Measurements from ENCODE around the gene RBMS1. TPM values are rescaled to one million over a fixed set of nuclear protein-coding genes. Genes with fewer than 3 reads are reported as not detected.

The RBMS1 gene
- total RNA-seq, 3 donors from 2014 or later (not counting 1 experiment from before 2014, with no cell fraction given): 111 to 167 (median 132) TPM

DNA sequence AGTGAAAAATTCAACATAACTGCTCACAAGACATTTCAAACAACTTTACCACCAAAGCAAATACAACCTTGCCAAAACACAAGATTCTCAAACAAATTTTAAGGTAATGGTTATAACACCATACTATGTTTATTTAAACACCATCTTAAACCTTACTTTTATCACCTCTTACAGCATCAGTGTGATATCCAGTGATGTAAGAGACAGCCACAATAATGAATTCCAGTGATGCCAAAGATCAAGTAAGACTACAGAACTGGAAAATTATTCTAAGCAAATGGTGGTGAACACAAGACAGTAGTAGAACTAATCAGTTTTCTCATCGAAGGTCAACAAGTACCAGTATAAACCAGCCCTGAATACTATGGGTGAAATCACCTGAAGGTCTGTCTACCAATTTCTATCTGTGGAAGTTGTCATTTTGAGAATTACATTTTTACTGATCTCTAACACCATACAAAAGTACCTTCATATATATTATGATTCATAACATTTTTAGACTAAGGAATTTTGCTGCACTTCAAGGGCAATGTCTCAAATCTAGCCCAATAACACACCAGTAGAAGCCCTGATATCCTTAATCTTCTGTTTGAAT is 146.2 kb downstream of the RBMS1 start:
- no peaks in the 10 kb centered on the region for H3K27me3 Mint-ChIP-seq (ENCODE audit: low read depth in 2 of 2)
- peaks cover 6% of the 10 kb centered on the region for H3K36me3 ChIP-seq (ENCODE audit: control insufficient read depth, insufficient read depth, low read length)
- no peaks in the 10 kb centered on the region for H3K9me3 ChIP-seq (ENCODE audit: control insufficient read depth, insufficient read depth, low read length)
- DNase-seq (no peak), ATAC-seq (peak; percentile 54 to 71 (median 62))
- H3K9me3 Mint-ChIP-seq: no peaks in the 10 kb centered on the region
- 82% methylated on average over 1 of the region's 1 CpG for WGBS (ENCODE audit: insufficient coverage)
- H3K36me3 Mint-ChIP-seq: no peaks in the 10 kb centered on the region
- peak overlapping the region; percentile 58 to 83 for H3K27ac Mint-ChIP-seq
- intact Hi-C loops (cut with micrococcal nuclease): loop anchor here (5.0 kb wide), 1 partner anchor 145 kb away; the partner anchor contains the start of gene RBMS1
- no peak overlapping the region for H3K4me3 ChIP-seq (ENCODE audit: low read length)
- H3K27me3 ChIP-seq (ENCODE audit: control insufficient read depth, insufficient read depth, low read length): no peaks in the 10 kb centered on the region
- H3K27ac ChIP-seq (ENCODE audit: low read length): no peak overlapping the region
- TF ChIP-seq, protein P1, sequence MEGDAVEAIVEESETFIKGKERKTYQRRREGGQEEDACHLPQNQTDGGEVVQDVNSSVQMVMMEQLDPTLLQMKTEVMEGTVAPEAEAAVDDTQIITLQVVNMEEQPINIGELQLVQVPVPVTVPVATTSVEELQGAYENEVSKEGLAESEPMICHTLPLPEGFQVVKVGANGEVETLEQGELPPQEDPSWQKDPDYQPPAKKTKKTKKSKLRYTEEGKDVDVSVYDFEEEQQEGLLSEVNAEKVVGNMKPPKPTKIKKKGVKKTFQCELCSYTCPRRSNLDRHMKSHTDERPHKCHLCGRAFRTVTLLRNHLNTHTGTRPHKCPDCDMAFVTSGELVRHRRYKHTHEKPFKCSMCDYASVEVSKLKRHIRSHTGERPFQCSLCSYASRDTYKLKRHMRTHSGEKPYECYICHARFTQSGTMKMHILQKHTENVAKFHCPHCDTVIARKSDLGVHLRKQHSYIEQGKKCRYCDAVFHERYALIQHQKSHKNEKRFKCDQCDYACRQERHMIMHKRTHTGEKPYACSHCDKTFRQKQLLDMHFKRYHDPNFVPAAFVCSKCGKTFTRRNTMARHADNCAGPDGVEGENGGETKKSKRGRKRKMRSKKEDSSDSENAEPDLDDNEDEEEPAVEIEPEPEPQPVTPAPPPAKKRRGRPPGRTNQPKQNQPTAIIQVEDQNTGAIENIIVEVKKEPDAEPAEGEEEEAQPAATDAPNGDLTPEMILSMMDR (IDR thresholded peaks at IDR 0.05): no peak
- no peak overlapping the region for H3K4me3 Mint-ChIP-seq
- peaks cover 4% of the 10 kb centered on the region for H3K4me1 ChIP-seq (ENCODE audit: control insufficient read depth, insufficient read depth, low read length)
- peaks cover 86 to 88% of the 10 kb centered on the region in 2 donors for H3K4me1 Mint-ChIP-seq

DNA sequence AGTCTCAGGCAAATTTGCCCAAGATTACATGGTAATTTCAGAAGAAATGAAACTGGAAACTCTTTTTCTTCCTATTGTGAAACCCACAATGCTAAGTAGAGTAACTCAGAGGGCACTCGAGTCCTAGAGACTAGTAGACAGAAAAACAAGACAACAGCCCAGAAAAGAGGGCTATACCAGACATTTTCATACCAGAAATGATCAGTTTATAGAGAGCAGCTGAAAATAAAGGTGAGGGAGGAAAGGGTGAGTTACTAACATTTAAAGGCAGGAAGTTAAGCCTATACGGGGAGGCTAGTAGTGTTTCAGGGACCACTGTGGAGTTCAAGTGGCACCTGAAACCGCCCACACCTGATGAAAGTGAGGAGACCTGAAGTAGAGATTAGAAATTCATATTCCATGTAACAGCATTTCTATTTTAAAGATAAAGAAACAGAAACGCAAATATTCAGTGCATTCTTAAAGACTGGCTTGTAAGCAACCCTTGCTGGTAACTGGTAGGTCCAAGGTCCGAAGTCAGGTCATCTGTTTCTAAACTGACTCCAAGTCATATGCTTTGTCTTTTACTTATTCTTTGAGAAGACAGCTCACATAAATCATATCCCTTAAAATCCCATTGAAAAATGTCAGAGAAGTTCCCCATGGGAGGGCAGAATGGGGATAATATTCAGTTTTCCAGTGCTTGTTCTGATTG is 148.4 kb downstream of the RBMS1 start:
- Mint-ChIP-seq H3K4me1 (peaks cover 81 to 85% of the 10 kb centered on the region in 2 donors), H3K27me3 (ENCODE audit: low read depth in 2 of 2) (no peaks in the 10 kb centered on the region), H3K27ac (peak overlapping the region; percentile 79 to 83), H3K4me3 (peak overlapping the region; percentile 58), H3K36me3 (no peaks in the 10 kb centered on the region), H3K9me3 (no peaks in the 10 kb centered on the region)
- Histone ChIP-seq H3K4me3 (ENCODE audit: low read length) (no peak overlapping the region), H3K36me3 (ENCODE audit: control insufficient read depth, insufficient read depth, low read length) (peaks cover 6% of the 10 kb centered on the region), H3K4me1 (ENCODE audit: control insufficient read depth, insufficient read depth, low read length) (peaks cover 4% of the 10 kb centered on the region), H3K27ac (ENCODE audit: low read length) (no peak overlapping the region), H3K27me3 (ENCODE audit: control insufficient read depth, insufficient read depth, low read length) (no peaks in the 10 kb centered on the region), H3K9me3 (ENCODE audit: control insufficient read depth, insufficient read depth, low read length) (no peaks in the 10 kb centered on the region)
- 76% methylated on average over 5 of the region's 5 CpGs for WGBS (ENCODE audit: insufficient coverage)
- intact Hi-C loops (cut with micrococcal nuclease): loop anchor here (5.0 kb wide), 1 partner anchor 147 kb away; the partner anchor contains the start of gene RBMS1
- TF ChIP-seq, protein P1 (IDR thresholded peaks at IDR 0.05): no peak
- DNase-seq: no peak
- peak in 2 of 3 donors; percentile 56 to 66 for ATAC-seq

DNA sequence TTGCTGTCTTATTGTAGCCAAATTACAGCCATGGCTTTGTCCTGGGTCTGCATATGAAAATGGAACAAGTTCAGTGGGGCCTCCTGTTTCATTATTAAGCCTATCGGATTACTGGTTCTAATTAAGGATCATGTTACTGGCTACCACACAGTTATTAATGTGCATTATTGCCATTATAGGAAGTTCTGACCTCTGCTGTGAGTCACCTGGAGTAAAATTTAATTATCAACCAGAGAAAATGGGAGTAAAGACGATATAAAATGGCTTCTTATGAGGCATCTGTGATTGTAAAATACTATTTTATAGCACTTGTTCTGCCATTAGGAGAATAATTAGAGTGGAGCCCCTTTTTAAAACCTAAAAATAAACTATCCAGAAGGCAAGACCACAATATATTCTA is 150.2 kb downstream of the RBMS1 start:
- WGBS (ENCODE audit: insufficient coverage): 100% methylated on average over 1 of the region's 2 CpGs
- intact Hi-C loops (cut with micrococcal nuclease): no loop called here
- DNase-seq: no peak
- Histone ChIP-seq H3K4me1 (ENCODE audit: control insufficient read depth, insufficient read depth, low read length) (peaks cover 4% of the 10 kb centered on the region), H3K27ac (ENCODE audit: low read length) (no peak overlapping the region), H3K27me3 (ENCODE audit: control insufficient read depth, insufficient read depth, low read length) (no peaks in the 10 kb centered on the region), H3K36me3 (ENCODE audit: control insufficient read depth, insufficient read depth, low read length) (no peaks in the 10 kb centered on the region), H3K9me3 (ENCODE audit: control insufficient read depth, insufficient read depth, low read length) (no peaks in the 10 kb centered on the region), H3K4me3 (ENCODE audit: low read length) (no peak overlapping the region)
- Mint-ChIP-seq H3K27me3 (ENCODE audit: low read depth in 2 of 2) (no peaks in the 10 kb centered on the region), H3K4me3 (no peak overlapping the region), H3K36me3 (no peaks in the 10 kb centered on the region), H3K9me3 (no peaks in the 10 kb centered on the region), H3K27ac (peak overlapping the region; percentile 23 to 79), H3K4me1 (peaks cover 81 to 86% of the 10 kb centered on the region in 2 donors)
- TF ChIP-seq, protein P1 (IDR thresholded peaks at IDR 0.05): no peak
- no peak for ATAC-seq
